OCI-LY3 (cell line): ENCODE data around the gene PGAM2.

Experiments used
- CTCF ChIP-seq: fragments of 200-600, 300-600 bp; sonication (generic); IDR thresholded peaks from 2 replicates; pipeline ENCODE4 v1.5.1; 2014; ENCODE audit warnings: antibody characterized with exemption, low read length, low read depth
- EZH2phosphoT487 ChIP-seq: fragments of 200-600 bp; shearing (Covaris generic); IDR thresholded peaks from 2 replicates; pipeline ENCODE4 v1.6.1; 2018; ENCODE audit warnings: antibody characterized with exemption, mixed run types, low read depth

DNA sequence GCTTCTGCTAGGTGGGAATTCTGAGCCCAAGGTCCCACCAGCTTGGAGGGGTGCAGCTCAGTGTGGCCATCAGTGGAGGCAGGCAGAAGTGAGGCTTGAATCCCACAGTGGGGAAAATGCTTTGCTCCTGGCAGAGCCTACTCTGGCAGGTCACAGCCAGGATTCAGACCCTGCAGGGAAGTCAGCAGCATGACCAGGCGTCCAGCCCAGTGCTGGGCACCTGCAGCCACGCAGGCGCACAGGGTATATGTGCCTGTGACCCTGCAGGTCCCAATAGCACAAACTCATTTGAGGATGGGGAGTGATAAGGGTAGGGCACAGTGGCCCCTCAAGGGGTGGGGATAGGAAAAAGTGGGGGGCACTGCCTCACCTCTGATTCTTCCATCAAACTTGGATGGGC lies 30.4 kb upstream of the PGAM2 start:
- no peak for TF ChIP-seq CTCF
- no peak for TF ChIP-seq EZH2phosphoT487
